K562 (cell line): ENCODE results near the gene SPRY4.

ENCODE experiments used
- CTCF ChIP-seq, 3 experiments: IDR thresholded peaks in 2 of 3; conservative IDR thresholded peaks in 1 of 3; 2 replicates each; pipeline ENCODE4 v1.5.1; 2011 to 2012; ENCODE audit warnings: low read length in 3 of 3, mild to moderate bottlenecking in 3 of 3, control low read depth in 2 of 3, improper control_type of control experiment in 1 of 3, inconsistent platforms in 1 of 3, low read depth in 1 of 3, mixed read lengths in 1 of 3, moderate library complexity in 1 of 3; ENCODE audit not compliant: insufficient read depth in 2 of 3
- SMARCA4 ChIP-seq: fragments of 450-650 bp; IDR thresholded peaks from 2 replicates; pipeline ENCODE4 v1.6.1; 2016

- TF ChIP-seq CTCF (IDR thresholded peaks at IDR 0.05 in 2 of 3, conservative IDR thresholded peaks at IDR 0.05 in 1 of 3; ENCODE audit: insufficient read depth in 2 of 3, low read depth in 1 of 3, low read length in 3 of 3) (no peak), SMARCA4 (no peak)
These were observed 2.4 kb downstream of the SPRY4 start for GRCh38 chr5:142322403-142322746.
